ENCODE results near the gene SCNN1G. TPM values are rescaled to one million over a fixed set of nuclear protein-coding genes. Genes with fewer than 3 reads are reported as not detected.

The SCNN1G gene
- total and polyA plus RNA-seq, 2 of the 13 experiments (the other 11 are each of a cell fraction or from before 2014, with no cell fraction given), result not detected

- in situ Hi-C loops (cut with HindIII; ENCODE audit: extremely low pct_ligation_motif_present, low pct_unique_long_range_greater_than_20kb) (no loop called here), intact Hi-C loops (cut with micrococcal nuclease; ENCODE audit: unreplicated experiment) (loop anchor here (10.0 kb wide), 1 partner anchor 291 kb away; no protein-coding TSS in a partner anchor)
- peaks cover 21 to 72% of the 10 kb centered on the region in 2 experiments for H3K27me3 ChIP-seq (ENCODE audit: control insufficient read depth in 1 of 2, insufficient read depth in 2 of 2, low read length in 2 of 2)
- H3K4me3 ChIP-seq (replicated peaks in 1 of 3; ENCODE audit: insufficient read depth in 1 of 3, low read depth in 2 of 3, low read length in 3 of 3), result no peak overlapping the region
- H3K4me2 ChIP-seq (ENCODE audit: low read depth, low read length), result no peak overlapping the region
- CTCF ChIA-PET (ENCODE audit: low intra/inter-chr PET ratio, low total read pairs), result interaction anchor here (8.0 kb wide), 1 partner anchor 247 kb away, joined by 251 read pairs; no protein-coding TSS in a partner anchor
- ATAC-seq (no peak), DNase-seq (ENCODE audit: low spot score) (no peak), FAIRE-seq (no peak)
- peaks cover 13% of the 10 kb centered on the region for H3K4me1 ChIP-seq (ENCODE audit: insufficient read depth, low read length)
- H2AFZ ChIP-seq (ENCODE audit: low read length), result no peak overlapping the region
- no TSS peak for BruUV-seq (replicated peaks)
- no peaks in the 10 kb centered on the region for H3K9me3 ChIP-seq (ENCODE audit: low read length)
- 38% methylated on average over 24 of the region's 24 CpGs for WGBS (ENCODE audit: low lambda C conversion rate)
- no peak overlapping the region for H3K9ac ChIP-seq (ENCODE audit: insufficient read depth, low read depth, low read length)
- H3K79me2 ChIP-seq (ENCODE audit: insufficient read depth, low read length), result no peaks in the 10 kb centered on the region
- no peaks in the 10 kb centered on the region for H3K36me3 ChIP-seq (replicated peaks in 1 of 2; ENCODE audit: control insufficient read depth in 1 of 2, insufficient read depth in 2 of 2, low read length in 2 of 2)
- peaks cover 3% of the 10 kb centered on the region; the same call in 1 of the 2 replicates for H4K20me1 ChIP-seq (ENCODE audit: insufficient read depth, low read length)
- no peak overlapping the region for H3K27ac ChIP-seq (ENCODE audit: extremely low read length, insufficient read depth, low read length)
- TF ChIP-seq DNMT1 (CRISPR knock-in tag; IDR thresholded peaks at IDR 0.05), result 0 out of 2 replicates have a peak, but pooled peaks have one; percentile 35
- TF ChIP-seq XRCC5 (optimal IDR thresholded peaks at IDR 0.05; ENCODE audit: low read length), result no peak
- no peak for TF ChIP-seq ZNF557 (CRISPR knock-in tag; IDR thresholded peaks at IDR 0.05)
- no peak for TF ChIP-seq MXD1 (CRISPR knock-in tag; IDR thresholded peaks at IDR 0.05)
- POLR2A ChIA-PET, result no interaction called here
Measured at GRCh38 chr16:23186171-23186570, 3.6 kb downstream of the SCNN1G start.

GRCh38 chr16:23187341-23187740, 4.8 kb downstream of the SCNN1G start:
- Histone ChIP-seq H3K27ac (ENCODE audit: extremely low read length, insufficient read depth, low read length) (no peak overlapping the region), H3K4me3 (replicated peaks in 1 of 3; ENCODE audit: insufficient read depth in 1 of 3, low read depth in 2 of 3, low read length in 3 of 3) (no peak overlapping the region), H3K4me1 (ENCODE audit: insufficient read depth, low read length) (peaks cover 13% of the 10 kb centered on the region), H3K27me3 (ENCODE audit: control insufficient read depth in 1 of 2, insufficient read depth in 2 of 2, low read length in 2 of 2) (peaks cover 21 to 75% of the 10 kb centered on the region in 2 experiments), H3K36me3 (replicated peaks in 1 of 2; ENCODE audit: control insufficient read depth in 1 of 2, insufficient read depth in 2 of 2, low read length in 2 of 2) (no peaks in the 10 kb centered on the region), H2AFZ (ENCODE audit: low read length) (no peak overlapping the region), H3K9ac (ENCODE audit: insufficient read depth, low read depth, low read length) (no peak overlapping the region), H4K20me1 (ENCODE audit: insufficient read depth, low read length) (peaks cover 3% of the 10 kb centered on the region; the same call in 1 of the 2 replicates), H3K79me2 (ENCODE audit: insufficient read depth, low read length) (no peaks in the 10 kb centered on the region), H3K4me2 (ENCODE audit: low read depth, low read length) (no peak overlapping the region), H3K9me3 (ENCODE audit: low read length) (no peaks in the 10 kb centered on the region)
- in situ Hi-C loops (cut with HindIII; ENCODE audit: extremely low pct_ligation_motif_present, low pct_unique_long_range_greater_than_20kb) (no loop called here), intact Hi-C loops (cut with micrococcal nuclease; ENCODE audit: unreplicated experiment) (loop anchor here (10.0 kb wide), 1 partner anchor 293 kb away; no protein-coding TSS in a partner anchor)
- no peak for ATAC-seq
- WGBS (ENCODE audit: low lambda C conversion rate), result 2% methylated on average over 3 of the region's 3 CpGs
- DNase-seq (ENCODE audit: low spot score), result no peak
- POLR2A ChIA-PET, result no interaction called here
- no TSS peak for BruUV-seq (replicated peaks)
- CTCF ChIA-PET (ENCODE audit: low intra/inter-chr PET ratio, low total read pairs), result interaction anchor here (8.0 kb wide), 1 partner anchor 246 kb away, joined by 251 read pairs; no protein-coding TSS in a partner anchor
- no peak for TF ChIP-seq AGO1 (IDR thresholded peaks at IDR 0.05; ENCODE audit: low read depth, low read length, poor library complexity, severe bottlenecking)
- no peak for TF ChIP-seq KLF9 (CRISPR knock-in tag; IDR thresholded peaks at IDR 0.05; ENCODE audit: low read depth)
- TF ChIP-seq FOSL1 (CRISPR knock-in tag; IDR thresholded peaks at IDR 0.05; ENCODE audit: borderline replicate concordance), result no peak
- TF ChIP-seq RFX5 (IDR thresholded peaks at IDR 0.05; ENCODE audit: low read depth, low read length), result no peak
- no peak for FAIRE-seq

Measured in HepG2 (cell line).